HepG2 (cell line): ENCODE data around the gene PCDHGB6. TPM values are rescaled to one million over a fixed set of nuclear protein-coding genes. Genes with fewer than 3 reads are reported as not detected.

Experiments
- ATAC-seq: fragments of 200-7000 bp; cut with Tn5 transposase; 3 replicates; pipeline ENCODE4 v1.9.1; 2020; ENCODE audit warnings: mild to moderate bottlenecking, moderate library complexity
- BruUV-seq: library from RNA; stranded (reverse); fragments of 400-500 nt; replicated peaks from 2 replicates; lab custom pipeline; 2021; lab: Mats Ljungman, UMichigan
- CTCF ChIA-PET: fragments of 300-600 bp; formaldehyde crosslinking; extraction: SDS; loops from one replicate; lab custom pipeline; 2021; ENCODE audit warnings: low total read pairs, inconsistent platforms, low intra/inter-chr PET ratio; lab: Yijun Ruan, JAX
- POLR2A ChIA-PET: fragments of 350-600 bp; sonication (Branson Sonifier 250); formaldehyde crosslinking; loops from one replicate; lab custom pipeline; 2020; ENCODE audit warnings: antibody characterized with exemption, inconsistent platforms; lab: Yijun Ruan, JAX
- DNase-seq: peaks from one replicate; pipeline ENCODE4 v3.0.0-alpha.2; 2015; ENCODE audit warnings: low spot score
- FAIRE-seq: peaks from 3 replicates; lab custom pipeline; 2011; peaks lifted over from hg19 to GRCh38; lab: Jason Lieb, UNC
- H2AFZ ChIP-seq: one replicate; pipeline ENCODE4 v1.6.1; 2011; ENCODE audit warnings: low read length, inconsistent platforms
- H3K27ac ChIP-seq: fragments of 300-600 bp; 3 replicates; pipeline ENCODE4 v1.8.0; 2011; ENCODE audit warnings: mixed run types, mild to moderate bottlenecking, mixed read lengths, low read length, inconsistent platforms; ENCODE audit not compliant: insufficient read depth; ENCODE audit errors: extremely low read length
- H3K27me3 ChIP-seq, 2 experiments: fragments of 200-600 bp in 1 of 2; 2 replicates in 1 of 2; 3 replicates in 1 of 2; pipeline versions ENCODE4 v1.6.0 to v1.8.0; 2011; ENCODE audit warnings: low read length in 2 of 2, mild to moderate bottlenecking in 2 of 2, moderate library complexity in 2 of 2, inconsistent platforms in 1 of 2; ENCODE audit not compliant: insufficient read depth in 2 of 2, control insufficient read depth in 1 of 2
- H3K36me3 ChIP-seq, 2 experiments: fragments of 200-600 bp in 1 of 2; replicated peaks in 1 of 2; 2 replicates in 1 of 2; 3 replicates in 1 of 2; pipeline versions ENCODE4 v1.5.1 to v1.8.0; 2011; ENCODE audit warnings: low read length in 2 of 2, inconsistent platforms in 1 of 2; ENCODE audit not compliant: insufficient read depth in 2 of 2, control insufficient read depth in 1 of 2
- H3K4me1 ChIP-seq: 2 replicates; pipeline ENCODE4 v1.5.1; 2012; ENCODE audit warnings: low read length, inconsistent platforms; ENCODE audit not compliant: insufficient read depth
- H3K4me2 ChIP-seq: 2 replicates; pipeline ENCODE4 v1.6.0; 2011; ENCODE audit warnings: low read depth, low read length, inconsistent platforms
- H3K4me3 ChIP-seq, 3 experiments: fragments of 200-600 bp in 1 of 3; sonication (generic), shearing (Covaris generic) in 1 of 3; replicated peaks in 1 of 3; 2 replicates each; pipeline ENCODE4 v1.5.1; 2011 to 2016; ENCODE audit warnings: low read length in 3 of 3, inconsistent platforms in 2 of 3, low read depth in 2 of 3, mild to moderate bottlenecking in 2 of 3, control low read depth in 1 of 3, mixed read lengths in 1 of 3; ENCODE audit not compliant: insufficient read depth in 1 of 3
- H3K79me2 ChIP-seq: one replicate; pipeline ENCODE4 v1.6.1; 2011; ENCODE audit warnings: low read length, inconsistent platforms; ENCODE audit not compliant: insufficient read depth
- H3K9ac ChIP-seq: 2 replicates; pipeline ENCODE4 v1.6.0; 2011; ENCODE audit warnings: mild to moderate bottlenecking, low read depth, low read length, inconsistent platforms; ENCODE audit not compliant: insufficient read depth
- H3K9me3 ChIP-seq: 2 replicates; pipeline ENCODE4 v1.5.1; 2012; ENCODE audit warnings: mild to moderate bottlenecking, low read length
- H4K20me1 ChIP-seq: 2 replicates; pipeline ENCODE4 v1.6.0; 2011; ENCODE audit warnings: inconsistent platforms, mild to moderate bottlenecking, low read length, moderate library complexity; ENCODE audit not compliant: insufficient read depth
- HNRNPL ChIP-seq: fragments of 200-400 bp; formaldehyde crosslinking; IDR thresholded peaks from 2 replicates; pipeline ENCODE4 v1.6.1; 2017; ENCODE audit warnings: mild to moderate bottlenecking, low read depth, low read length
- HNRNPLL ChIP-seq: fragments of 200-400 bp; formaldehyde crosslinking; IDR thresholded peaks from 2 replicates; pipeline ENCODE4 v1.6.1; 2017; ENCODE audit warnings: mild to moderate bottlenecking, low read depth, low read length; ENCODE audit not compliant: poor library complexity, severe bottlenecking
- LCORL ChIP-seq, 2 experiments: fragments of 450-650 bp in 1 of 2; sonication (generic) in 1 of 2; formaldehyde crosslinking in 1 of 2; IDR thresholded peaks; 2 replicates each; pipeline versions ENCODE4 v1.5.0 to v1.6.1; 2017 to 2020; ENCODE audit warnings: antibody characterized with exemption in 1 of 2, missing genetic modification reagents in 1 of 2
- MXD1 ChIP-seq: sonication (generic); formaldehyde crosslinking; IDR thresholded peaks from 2 replicates; pipeline ENCODE4 v1.4.0; 2020; ENCODE audit warnings: mild to moderate bottlenecking, missing genetic modification reagents
- NFIC ChIP-seq: IDR thresholded peaks from 2 replicates; pipeline ENCODE4 v1.6.1; 2012; ENCODE audit warnings: mild to moderate bottlenecking, low read length, inconsistent platforms
- NR3C1 ChIP-seq: sonication (generic); formaldehyde crosslinking; IDR thresholded peaks from 2 replicates; pipeline ENCODE4 v1.4.0; 2020; ENCODE audit warnings: missing genetic modification reagents
- ZNF232 ChIP-seq: sonication (generic); formaldehyde crosslinking; IDR thresholded peaks from 2 replicates; pipeline ENCODE4 v1.4.0; 2020; ENCODE audit warnings: missing genetic modification reagents, borderline replicate concordance
- ZNF296 ChIP-seq: sonication (generic); formaldehyde crosslinking; conservative IDR thresholded peaks from 2 replicates; pipeline ENCODE4 v1.5.0; 2020; ENCODE audit warnings: mild to moderate bottlenecking, missing genetic modification reagents
- ZNF34 ChIP-seq: sonication (generic); formaldehyde crosslinking; IDR thresholded peaks from 2 replicates; pipeline ENCODE4 v1.4.0; 2020; ENCODE audit warnings: mild to moderate bottlenecking, missing genetic modification reagents, borderline replicate concordance
- ZNF441 ChIP-seq: sonication (generic); formaldehyde crosslinking; IDR thresholded peaks from 2 replicates; pipeline ENCODE4 v1.7.0; 2021; ENCODE audit warnings: missing genetic modification reagents, borderline replicate concordance
- ZNF7 ChIP-seq: IDR thresholded peaks from 2 replicates; pipeline ENCODE4 v1.6.1; 2016; ENCODE audit warnings: missing biosample characterization, missing genetic modification reagents
- ZNF713 ChIP-seq: sonication (generic); formaldehyde crosslinking; IDR thresholded peaks from 2 replicates; pipeline ENCODE4 v1.4.0; 2020; ENCODE audit warnings: mild to moderate bottlenecking, missing genetic modification reagents
- WGBS: methylation state at CpG from one replicate; pipeline ENCODE4 v1.1.6; 2017; ENCODE audit warnings: low lambda C conversion rate; 5-methylcytosine and 5-hydroxymethylcytosine counted together
- in situ Hi-C: cut with HindIII; loops from 2 replicates; pipeline ENCODE4 v1.10.0; 2017; ENCODE audit warnings: low pct_unique_long_range_greater_than_20kb; ENCODE audit not compliant: extremely low pct_ligation_motif_present
- intact Hi-C: fragments of 100-400 bp; cut with micrococcal nuclease; formaldehyde crosslinking; loops from one replicate; pipeline ENCODE4 v1.10.0; 2022; ENCODE audit not compliant: unreplicated experiment
- polyA plus RNA-seq, 8 experiments: library from polyadenylated mRNA; depleted of rRNA in 3 of 8; stranded (reverse) in 7 of 8; unstranded in 1 of 8; fragments of >200 nt; fragmentation: Illumina TruSeq in 4 of 8; extraction: Trizol in 4 of 8; gene quantifications; 2 replicates each; pipeline versions ENCODE4 v1.2.1 to v1.2.3, GENCODE V29; 2011 to 2016; ENCODE audit warnings: low read depth in 4 of 8, missing spikeins in 1 of 8, mixed read lengths in 1 of 8; ENCODE audit not compliant: insufficient read depth in 1 of 8
- total RNA-seq, 5 experiments: library from RNA; depleted of rRNA; stranded (reverse); fragments of >200 nt; fragmentation: Illumina TruSeq; extraction: Trizol; gene quantifications; 2 replicates each; pipeline ENCODE4 v1.2.3, GENCODE V29; 2016; ENCODE audit warnings: low read depth in 1 of 5
- TF ChIP-seq, protein P1 (sequence below): sonication (generic); formaldehyde crosslinking; IDR thresholded peaks from 2 replicates; pipeline ENCODE4; 2020; ENCODE audit warnings: missing genetic modification reagents, mild to moderate bottlenecking, borderline replicate concordance
- TF ChIP-seq, protein P2 (sequence below): sonication (generic); formaldehyde crosslinking; IDR thresholded peaks from 2 replicates; pipeline ENCODE4 v1.5.0; 2020; ENCODE audit warnings: mild to moderate bottlenecking, missing genetic modification reagents

PCDHGB6 gene
- total and polyA plus RNA-seq, 2 of the 13 experiments (the other 11 are each of a cell fraction or from before 2014, with no cell fraction given): 0.01 to 0.20 TPM

DNA sequence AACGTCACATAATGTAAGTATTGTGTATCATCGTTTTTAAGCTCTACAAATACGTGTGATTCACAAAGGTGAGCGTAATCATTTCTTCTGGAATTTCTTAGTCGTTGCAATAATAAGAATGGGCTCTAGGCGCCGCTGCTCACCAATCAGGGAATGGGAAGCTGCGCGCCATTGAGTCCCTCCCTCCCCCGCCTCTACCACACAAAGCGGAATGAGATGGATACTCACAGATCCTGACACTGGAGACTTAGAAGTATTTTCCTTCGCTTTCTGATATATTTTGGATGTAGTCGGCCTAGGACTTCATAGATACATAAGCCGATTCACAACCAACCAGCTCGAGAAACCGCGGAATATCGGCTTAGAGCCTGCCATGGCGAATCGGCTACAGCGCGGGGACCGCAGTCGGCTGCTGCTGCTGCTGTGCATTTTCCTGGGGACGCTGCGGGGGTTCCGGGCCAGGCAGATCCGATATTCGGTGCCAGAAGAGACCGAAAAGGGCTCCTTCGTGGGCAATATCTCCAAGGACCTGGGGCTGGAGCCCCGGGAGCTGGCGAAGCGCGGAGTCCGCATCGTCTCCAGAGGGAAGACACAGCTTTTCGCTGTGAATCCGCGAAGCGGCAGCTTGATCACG is 13.2 kb downstream of the PCDHGB6 start, which contains the start of gene PCDHGA11 (continued):
- TF ChIP-seq LCORL (IDR thresholded peaks at IDR 0.05) (no peak), LCORL (CRISPR knock-in tag; IDR thresholded peaks at IDR 0.05) (no peak)

- Histone ChIP-seq H3K9ac (no peak overlapping the region), H3K4me1 (no peaks in the 10 kb centered on the region), H3K9me3 (peaks cover 30% of the 10 kb centered on the region), H2AFZ (no peak overlapping the region), H3K36me3 (no peaks in the 10 kb centered on the region), H3K27me3 (no peaks in the 10 kb centered on the region), H3K27ac (no peak overlapping the region), H3K79me2 (no peaks in the 10 kb centered on the region), H4K20me1 (no peaks in the 10 kb centered on the region), H3K4me3 (no peak overlapping the region), H3K4me2 (no peak overlapping the region)
- 60% methylated on average over 13 of the region's 13 CpGs for WGBS
- BruUV-seq: no TSS peak
- ChIA-PET CTCF (interaction anchor here (1.4 kb wide), 1 partner anchor 103 kb away, joined by 8 read pairs; no protein-coding TSS in a partner anchor), POLR2A (no interaction called here)
- FAIRE-seq: no peak
- in situ Hi-C loops (no loop called here), intact Hi-C loops (no loop called here)
- DNase-seq: no peak
- TF ChIP-seq ZNF441 (CRISPR knock-in tag): no peak
- TF ChIP-seq ZNF7 (CRISPR knock-in tag): no peak
- TF ChIP-seq, protein P1, sequence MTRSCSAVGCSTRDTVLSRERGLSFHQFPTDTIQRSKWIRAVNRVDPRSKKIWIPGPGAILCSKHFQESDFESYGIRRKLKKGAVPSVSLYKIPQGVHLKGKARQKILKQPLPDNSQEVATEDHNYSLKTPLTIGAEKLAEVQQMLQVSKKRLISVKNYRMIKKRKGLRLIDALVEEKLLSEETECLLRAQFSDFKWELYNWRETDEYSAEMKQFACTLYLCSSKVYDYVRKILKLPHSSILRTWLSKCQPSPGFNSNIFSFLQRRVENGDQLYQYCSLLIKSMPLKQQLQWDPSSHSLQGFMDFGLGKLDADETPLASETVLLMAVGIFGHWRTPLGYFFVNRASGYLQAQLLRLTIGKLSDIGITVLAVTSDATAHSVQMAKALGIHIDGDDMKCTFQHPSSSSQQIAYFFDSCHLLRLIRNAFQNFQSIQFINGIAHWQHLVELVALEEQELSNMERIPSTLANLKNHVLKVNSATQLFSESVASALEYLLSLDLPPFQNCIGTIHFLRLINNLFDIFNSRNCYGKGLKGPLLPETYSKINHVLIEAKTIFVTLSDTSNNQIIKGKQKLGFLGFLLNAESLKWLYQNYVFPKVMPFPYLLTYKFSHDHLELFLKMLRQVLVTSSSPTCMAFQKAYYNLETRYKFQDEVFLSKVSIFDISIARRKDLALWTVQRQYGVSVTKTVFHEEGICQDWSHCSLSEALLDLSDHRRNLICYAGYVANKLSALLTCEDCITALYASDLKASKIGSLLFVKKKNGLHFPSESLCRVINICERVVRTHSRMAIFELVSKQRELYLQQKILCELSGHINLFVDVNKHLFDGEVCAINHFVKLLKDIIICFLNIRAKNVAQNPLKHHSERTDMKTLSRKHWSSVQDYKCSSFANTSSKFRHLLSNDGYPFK (CRISPR knock-in tag): no peak
- no peak for TF ChIP-seq HNRNPLL
- TF ChIP-seq ZNF713: no peak
- TF ChIP-seq MXD1: no peak
- no peak for TF ChIP-seq NR3C1 (CRISPR knock-in tag)
- TF ChIP-seq, protein P2, sequence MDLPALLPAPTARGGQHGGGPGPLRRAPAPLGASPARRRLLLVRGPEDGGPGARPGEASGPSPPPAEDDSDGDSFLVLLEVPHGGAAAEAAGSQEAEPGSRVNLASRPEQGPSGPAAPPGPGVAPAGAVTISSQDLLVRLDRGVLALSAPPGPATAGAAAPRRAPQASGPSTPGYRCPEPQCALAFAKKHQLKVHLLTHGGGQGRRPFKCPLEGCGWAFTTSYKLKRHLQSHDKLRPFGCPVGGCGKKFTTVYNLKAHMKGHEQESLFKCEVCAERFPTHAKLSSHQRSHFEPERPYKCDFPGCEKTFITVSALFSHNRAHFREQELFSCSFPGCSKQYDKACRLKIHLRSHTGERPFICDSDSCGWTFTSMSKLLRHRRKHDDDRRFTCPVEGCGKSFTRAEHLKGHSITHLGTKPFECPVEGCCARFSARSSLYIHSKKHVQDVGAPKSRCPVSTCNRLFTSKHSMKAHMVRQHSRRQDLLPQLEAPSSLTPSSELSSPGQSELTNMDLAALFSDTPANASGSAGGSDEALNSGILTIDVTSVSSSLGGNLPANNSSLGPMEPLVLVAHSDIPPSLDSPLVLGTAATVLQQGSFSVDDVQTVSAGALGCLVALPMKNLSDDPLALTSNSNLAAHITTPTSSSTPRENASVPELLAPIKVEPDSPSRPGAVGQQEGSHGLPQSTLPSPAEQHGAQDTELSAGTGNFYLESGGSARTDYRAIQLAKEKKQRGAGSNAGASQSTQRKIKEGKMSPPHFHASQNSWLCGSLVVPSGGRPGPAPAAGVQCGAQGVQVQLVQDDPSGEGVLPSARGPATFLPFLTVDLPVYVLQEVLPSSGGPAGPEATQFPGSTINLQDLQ (CRISPR knock-in tag): no peak
- no peak for TF ChIP-seq NFIC
- no peak for TF ChIP-seq ZNF296 (CRISPR knock-in tag)
- no peak for TF ChIP-seq ZNF34 (CRISPR knock-in tag)
- no peak for TF ChIP-seq HNRNPL
- no peak for TF ChIP-seq ZNF232
- no peak for ATAC-seq
Measured at GRCh38 chr5:141421489-141421855, 13.7 kb downstream of the PCDHGB6 start.
